IPS-15b (cell line): Measurements from ENCODE around the gene RHOC.
"Not testable (repeated sequence)": the region's sequence is repeated elsewhere in the genome, so short reads cannot be mapped to it uniquely, and the experiment has no call there.

Source experiments
- H3K27me3 ChIP-seq: one replicate; pipeline ENCODE4 v1.6.1; 2013; ENCODE audit warnings: low read length; ENCODE audit not compliant: control insufficient read depth, insufficient read depth
- H3K36me3 ChIP-seq: one replicate; pipeline ENCODE4 v1.6.1; 2013; ENCODE audit warnings: low read length; ENCODE audit not compliant: control insufficient read depth, insufficient read depth
- H3K4me1 ChIP-seq: one replicate; pipeline ENCODE4 v1.6.1; 2013; ENCODE audit warnings: mild to moderate bottlenecking, low read length; ENCODE audit not compliant: control insufficient read depth, insufficient read depth
- H3K4me3 ChIP-seq: one replicate; pipeline ENCODE4 v1.5.1; 2013; ENCODE audit warnings: low read depth, low read length
- H3K9ac ChIP-seq: one replicate; pipeline ENCODE4 v1.6.1; 2013; ENCODE audit warnings: low read depth, mild to moderate bottlenecking, low read length
- H3K9me3 ChIP-seq: one replicate; pipeline ENCODE4 v1.6.1; 2013; ENCODE audit warnings: mild to moderate bottlenecking, low read length; ENCODE audit not compliant: control insufficient read depth, insufficient read depth

Gene RHOC

DNA sequence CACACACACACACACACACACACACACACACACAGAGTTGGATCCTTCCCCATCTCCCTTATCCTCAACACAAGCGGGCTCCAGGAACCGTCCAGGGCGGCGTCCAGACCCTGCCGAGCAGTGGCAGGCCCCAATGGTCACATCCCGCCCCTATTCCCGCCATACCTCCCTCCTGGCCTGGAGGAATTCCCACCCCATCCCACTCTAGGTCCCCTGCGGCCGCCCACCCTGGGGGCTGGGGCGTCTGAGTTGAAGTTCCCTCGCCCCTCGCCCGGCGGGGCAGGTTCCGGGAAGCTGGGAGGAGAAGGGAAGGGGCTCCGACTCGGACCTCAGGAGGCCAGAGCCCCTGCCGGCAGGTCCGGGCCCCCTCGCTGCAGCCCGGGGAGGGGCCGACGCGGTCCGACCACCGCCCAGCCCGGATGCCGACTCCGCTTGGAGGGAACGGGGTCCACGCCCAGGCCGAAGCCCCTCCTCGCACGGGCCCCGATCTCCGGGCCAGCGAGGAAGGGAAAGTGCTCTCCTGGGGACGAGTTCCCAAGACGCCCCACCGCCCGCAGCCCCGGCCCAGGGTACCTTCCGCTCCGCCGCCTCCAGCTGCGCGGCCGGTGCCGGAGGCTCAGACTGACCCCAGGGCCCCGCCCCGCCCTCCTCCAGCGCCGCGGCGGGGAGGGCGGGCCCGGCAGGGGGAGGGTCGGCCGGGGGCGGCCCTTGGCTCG, at the start of gene RHOC:
RHOC (minus strand) TSS at position 623 of the 716 bp plus-strand sequence. CDS start 3,328 bp downstream, outside the sequence.
- peaks cover 16% of the 10 kb centered on the region for H3K36me3 ChIP-seq
- H3K27me3 ChIP-seq = peaks cover 76% of the 10 kb centered on the region
- H3K9me3 ChIP-seq = no peaks in the 10 kb centered on the region
- peaks cover 33% of the 10 kb centered on the region for H3K4me1 ChIP-seq
- H3K4me3 ChIP-seq = peak within 1 kb of the TSS; percentile 64
- H3K9ac ChIP-seq = peak within 1 kb of the TSS; percentile 74

DNA sequence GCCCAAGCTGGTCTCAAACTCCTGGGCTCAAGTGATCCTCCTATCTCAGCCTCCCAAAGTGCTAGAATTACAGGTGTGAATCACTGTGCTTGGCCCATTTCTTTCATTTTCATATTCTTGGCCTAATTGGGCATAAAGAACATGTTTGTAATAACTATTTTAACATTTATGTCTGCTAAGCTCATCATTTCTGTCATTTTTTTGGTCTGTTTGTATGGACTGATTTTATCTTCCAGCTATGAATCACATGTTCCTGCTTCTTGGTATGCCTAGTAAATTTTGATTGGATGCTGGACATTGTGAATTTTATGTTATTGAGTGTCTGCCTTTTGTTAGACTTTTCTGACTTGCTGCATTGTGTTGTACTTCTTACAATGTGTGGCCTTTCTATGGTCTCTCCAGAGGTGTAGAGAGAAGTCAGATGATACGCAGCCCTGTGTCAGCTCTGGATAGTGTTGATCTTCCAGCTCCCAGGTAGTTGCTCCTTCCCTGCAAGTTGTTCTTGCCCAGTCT, 47.2 kb upstream of the RHOC start:
- Histone ChIP-seq H3K9ac (no peak overlapping the region), H3K27me3 (peaks cover 3% of the 10 kb centered on the region), H3K4me3 (no peak overlapping the region), H3K4me1 (peaks cover 4% of the 10 kb centered on the region), H3K9me3 (no peaks in the 10 kb centered on the region), H3K36me3 (no peaks in the 10 kb centered on the region)

DNA sequence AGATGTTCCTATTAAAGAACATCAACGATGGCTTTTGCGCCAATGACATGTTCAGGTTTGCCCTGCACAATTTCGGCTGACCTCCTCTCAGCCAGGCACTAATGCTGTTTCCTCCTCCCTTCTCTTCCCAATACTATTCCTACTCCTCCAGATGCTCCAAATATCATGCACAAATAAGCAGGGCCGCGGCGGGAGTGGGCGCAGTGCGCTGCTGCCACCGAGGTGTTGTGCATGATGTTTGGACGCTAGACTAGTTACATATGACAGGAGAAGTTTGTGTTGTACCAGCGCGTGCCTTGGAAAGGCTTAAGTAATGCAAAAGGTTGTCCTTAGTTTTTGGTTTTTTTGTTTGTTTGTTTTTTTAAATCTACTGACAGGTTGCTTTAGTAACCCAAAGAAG, 41.5 kb upstream of the RHOC start:
- Histone ChIP-seq H3K9me3 (no peaks in the 10 kb centered on the region), H3K27me3 (peaks cover 29% of the 10 kb centered on the region), H3K4me1 (peaks cover 4% of the 10 kb centered on the region), H3K36me3 (no peaks in the 10 kb centered on the region), H3K9ac (no peak overlapping the region), H3K4me3 (no peak overlapping the region)

DNA sequence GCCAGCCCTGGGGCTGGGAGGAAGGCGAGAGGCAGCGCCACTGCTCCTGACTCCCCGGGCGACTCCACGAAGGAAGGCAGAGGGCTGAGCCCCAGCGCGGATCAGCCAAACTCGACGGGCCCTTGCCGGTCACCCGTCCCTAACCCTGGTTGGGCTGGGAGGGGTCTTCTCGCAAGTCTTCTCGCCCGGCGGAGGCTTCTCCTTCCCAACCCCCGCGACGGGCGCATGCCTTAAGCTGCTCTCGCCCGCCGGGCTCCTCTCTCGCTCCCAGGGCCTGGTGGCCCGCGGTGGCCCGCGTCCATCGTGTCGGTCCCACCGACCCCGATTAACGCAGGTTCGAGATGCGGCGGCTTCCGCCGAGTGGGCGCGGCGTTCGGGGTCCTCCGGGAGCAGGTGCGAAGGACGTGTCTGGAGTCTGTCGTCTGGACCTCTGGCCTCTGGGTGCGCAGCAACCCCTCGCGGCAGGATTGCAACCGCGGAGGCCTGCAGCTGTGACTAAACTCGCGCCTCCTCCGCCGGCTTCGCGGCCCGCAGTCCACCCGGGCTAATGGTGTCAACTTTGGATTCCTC, 37.2 kb upstream of the RHOC start:
- Histone ChIP-seq H3K4me3 (peak overlapping the region; percentile 66), H3K9ac (peak overlapping the region; percentile 41)

DNA sequence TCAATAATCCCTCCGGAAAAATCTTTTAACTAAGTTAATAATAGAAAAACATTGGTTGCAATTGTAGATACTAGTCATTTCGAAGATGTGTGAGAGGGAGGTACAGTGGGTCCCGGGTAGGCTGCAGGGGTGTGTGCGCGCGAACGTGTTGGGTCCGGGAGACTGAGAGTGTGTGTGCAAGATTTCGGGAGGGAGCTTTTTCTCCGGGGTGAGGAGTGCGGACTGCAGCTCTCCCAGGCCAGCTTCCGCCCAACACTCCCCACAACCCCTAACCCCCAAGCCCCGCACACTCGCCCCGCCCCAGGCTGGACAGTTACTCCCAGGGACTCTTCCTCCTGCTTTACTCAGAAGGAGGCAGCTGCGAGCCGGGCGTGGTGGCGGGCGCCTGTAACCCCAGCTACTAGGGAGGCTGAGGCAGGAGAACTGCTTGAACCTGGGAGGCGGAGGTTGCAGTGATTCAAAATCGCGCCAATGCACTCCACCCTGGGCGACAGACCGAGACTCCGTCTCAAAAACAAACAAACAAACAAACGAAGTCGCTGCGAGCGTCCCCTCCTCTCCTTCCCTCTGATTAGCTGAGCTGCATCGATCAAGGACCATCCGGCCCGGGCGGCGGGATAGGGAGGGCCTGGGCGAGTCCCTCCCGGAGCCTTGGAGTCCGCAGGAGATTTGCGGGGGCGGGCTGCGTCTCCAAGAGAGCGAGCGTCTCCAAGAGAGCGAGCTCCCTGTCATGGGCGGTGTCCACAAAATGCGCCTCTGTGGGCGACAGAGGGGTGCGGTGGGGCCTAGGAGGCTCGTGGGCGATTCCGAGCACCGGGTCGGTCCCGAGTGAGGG, 36.5 kb upstream of the RHOC start:
- Histone ChIP-seq H3K36me3 (no peaks in the 10 kb centered on the region), H3K27me3 (peaks cover 55% of the 10 kb centered on the region), H3K4me1 (peaks cover 4% of the 10 kb centered on the region), H3K9ac (no peak overlapping the region), H3K4me3 (peak overlapping the region; percentile 66), H3K9me3 (no peaks in the 10 kb centered on the region)

More for the DNA sequence above, 37.2 kb upstream of the RHOC start:
- H3K9me3 ChIP-seq = no peaks in the 10 kb centered on the region
- H3K27me3 ChIP-seq = peaks cover 55% of the 10 kb centered on the region
- no peaks in the 10 kb centered on the region for H3K36me3 ChIP-seq
- H3K4me1 ChIP-seq = peaks cover 4% of the 10 kb centered on the region

DNA sequence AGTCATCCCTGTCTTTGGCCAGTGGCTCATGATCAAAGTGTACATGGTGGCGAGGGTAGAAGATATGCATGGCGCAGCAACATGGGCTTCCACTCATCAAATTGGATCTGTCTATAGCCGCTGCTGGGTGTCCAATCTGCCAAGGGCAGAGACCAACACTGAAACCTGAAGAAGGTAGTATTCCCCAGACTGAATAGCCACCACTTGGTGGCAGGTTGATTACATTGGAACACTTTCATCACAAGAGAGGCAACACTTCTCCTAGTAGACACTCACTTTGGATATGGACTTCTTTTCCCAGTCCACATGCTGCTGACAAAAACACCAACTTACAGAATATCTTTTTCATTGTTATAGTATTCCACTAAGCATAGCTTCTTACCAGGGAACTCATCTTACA, 30.6 kb upstream of the RHOC start:
- Histone ChIP-seq H3K4me3 (no peak overlapping the region), H3K9me3 (no peaks in the 10 kb centered on the region), H3K4me1 (no peaks in the 10 kb centered on the region), H3K36me3 (no peaks in the 10 kb centered on the region), H3K9ac (no peak overlapping the region), H3K27me3 (peaks cover 34% of the 10 kb centered on the region)

DNA sequence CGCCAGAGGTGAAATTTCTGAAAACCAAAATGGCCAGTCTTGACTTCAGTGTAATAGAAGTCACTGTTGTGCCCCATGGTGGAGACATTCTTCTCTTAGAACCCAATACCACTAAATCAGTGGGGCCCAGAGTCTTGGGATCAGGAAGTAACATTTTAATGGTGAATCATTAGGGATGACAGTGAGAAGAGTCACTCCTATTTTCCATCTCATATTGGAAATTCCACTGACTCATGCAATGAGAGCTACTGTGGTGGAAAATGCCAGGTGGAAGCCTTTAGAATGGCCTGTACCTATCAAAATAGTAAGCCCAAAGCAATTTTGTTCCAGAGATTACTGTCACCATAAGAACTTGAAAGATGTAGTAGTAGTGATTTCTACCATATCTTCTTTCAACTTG, 28.8 kb upstream of the RHOC start:
- H3K4me1 ChIP-seq = no peaks in the 10 kb centered on the region
- H3K9me3 ChIP-seq = no peaks in the 10 kb centered on the region
- H3K36me3 ChIP-seq = no peaks in the 10 kb centered on the region
- H3K27me3 ChIP-seq = peaks cover 26% of the 10 kb centered on the region
- H3K4me3 ChIP-seq = no peak overlapping the region
- H3K9ac ChIP-seq = no peak overlapping the region

DNA sequence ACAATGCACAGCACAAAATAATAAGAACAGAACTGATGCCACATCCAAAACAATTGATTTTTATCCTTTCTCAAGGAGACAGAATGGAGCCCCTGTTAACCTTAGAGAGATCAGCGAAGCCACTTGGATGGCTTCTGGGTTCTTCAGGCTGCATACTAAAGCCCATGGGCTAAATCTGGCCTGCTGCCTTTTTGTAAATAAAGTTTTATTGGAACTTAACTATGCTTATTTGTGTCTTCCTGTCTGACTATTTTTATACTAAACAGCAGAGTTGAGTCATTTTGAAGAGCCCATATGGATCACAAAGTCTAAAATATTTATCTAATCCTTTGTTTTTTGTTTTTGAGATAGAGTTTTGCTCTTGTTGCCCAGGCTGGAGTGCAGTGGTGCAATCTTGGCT, 24.5 kb upstream of the RHOC start:
- H3K4me1 ChIP-seq = no peaks in the 10 kb centered on the region
- peaks cover 44% of the 10 kb centered on the region for H3K27me3 ChIP-seq
- H3K9me3 ChIP-seq = no peaks in the 10 kb centered on the region
- H3K36me3 ChIP-seq = no peaks in the 10 kb centered on the region
- no peak overlapping the region for H3K4me3 ChIP-seq
- no peak overlapping the region for H3K9ac ChIP-seq

DNA sequence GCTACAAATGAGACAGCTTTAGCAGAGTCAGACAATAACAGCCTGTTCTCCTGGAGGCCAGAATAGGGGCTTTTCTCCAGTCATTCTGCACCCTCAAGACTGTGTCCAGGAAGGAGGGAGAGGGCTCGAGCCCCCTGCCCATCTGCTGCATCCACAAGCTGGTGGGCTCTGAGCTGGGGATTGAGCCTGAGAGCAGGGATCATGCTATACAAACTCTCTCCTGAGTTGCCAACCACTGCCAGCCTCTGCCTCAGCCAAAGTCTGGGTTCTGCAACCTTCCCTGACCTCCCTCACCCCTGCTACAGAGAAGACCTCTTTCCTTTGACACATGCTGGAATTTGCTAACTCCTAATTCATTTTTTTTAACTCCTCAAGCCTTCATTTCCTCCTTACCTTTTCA, 23.0 kb upstream of the RHOC start:
- Histone ChIP-seq H3K4me1 (no peaks in the 10 kb centered on the region), H3K36me3 (no peaks in the 10 kb centered on the region), H3K9ac (no peak overlapping the region), H3K27me3 (peaks cover 47% of the 10 kb centered on the region), H3K4me3 (no peak overlapping the region), H3K9me3 (no peaks in the 10 kb centered on the region)

DNA sequence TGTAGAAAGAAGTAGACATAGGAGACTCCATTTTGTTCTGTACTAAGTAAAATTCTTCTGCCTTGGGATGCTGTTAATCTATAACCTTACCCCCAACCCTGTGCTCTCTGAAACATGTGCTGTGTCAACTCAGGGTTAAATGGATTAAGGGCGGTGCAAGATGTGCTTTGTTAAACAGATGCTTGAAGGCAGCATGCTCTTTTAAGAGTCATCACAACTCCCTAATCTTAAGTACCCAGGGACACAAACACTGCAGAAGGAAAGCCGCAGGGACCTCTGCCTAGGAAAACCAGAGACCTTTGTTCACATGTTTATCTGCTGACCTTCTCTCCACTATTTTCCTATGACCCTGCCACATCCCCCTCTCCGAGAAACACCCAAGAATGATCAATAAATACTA, 22.1 kb upstream of the RHOC start:
- H3K4me1 ChIP-seq, H3K4me3 ChIP-seq, H3K36me3 ChIP-seq, H3K9ac ChIP-seq, H3K9me3 ChIP-seq: not testable (repeated sequence)
- H3K27me3 ChIP-seq = peaks cover 44% of the 10 kb centered on the region

DNA sequence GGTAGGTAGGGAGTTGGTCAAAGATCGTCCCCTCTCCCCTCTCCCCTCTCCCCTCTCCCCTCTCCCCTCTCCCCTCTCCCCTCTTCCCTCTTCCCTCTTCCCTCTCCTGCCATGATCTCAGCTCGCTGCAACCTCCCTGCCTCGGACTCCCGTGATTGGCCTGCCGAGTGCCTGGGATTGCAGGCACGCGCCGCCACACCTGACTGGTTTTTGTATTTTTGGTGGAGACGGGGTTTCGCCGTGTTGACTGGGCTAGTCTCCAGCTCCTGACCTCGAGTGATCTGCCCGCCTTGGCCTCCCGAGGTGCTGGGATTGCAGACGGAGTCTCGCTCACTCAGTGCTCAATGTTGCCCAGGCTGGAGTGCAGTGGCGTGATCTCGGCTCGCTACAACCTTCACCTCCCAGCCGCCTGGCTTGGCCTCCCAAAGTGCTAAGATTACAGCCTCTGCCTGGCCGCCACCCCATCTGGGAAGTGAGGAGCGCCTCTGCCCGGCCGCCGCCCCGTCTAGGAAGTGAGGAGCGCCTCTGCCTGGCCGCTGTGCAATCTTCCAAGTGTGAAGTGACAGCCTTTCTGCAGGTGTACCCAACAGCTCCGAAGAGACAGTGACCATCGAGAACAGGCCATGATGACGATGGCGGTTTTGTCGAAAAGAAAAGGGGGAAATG, 21.5 kb upstream of the RHOC start:
- H3K27me3 ChIP-seq = peaks cover 44% of the 10 kb centered on the region
- H3K9ac ChIP-seq, H3K4me3 ChIP-seq, H3K4me1 ChIP-seq, H3K36me3 ChIP-seq, H3K9me3 ChIP-seq: not testable (repeated sequence)
